Bone marrow (tissue), 2 donors: ENCODE results near the gene P4HA3.
"Not testable (repeated sequence)": the region's sequence is repeated elsewhere in the genome, so short reads cannot be mapped to it uniquely, and the experiment has no call there.

Experiments
- DNase-seq, 2 donors: peaks; one replicate each; lab custom pipeline; 2025; lab: John Stamatoyannopoulos, UW

The P4HA3 gene

GRCh38 chr11:74311352-74311926 is at the start of gene P4HA3:
TSS of gene P4HA3 (minus strand) at chr11:74311640. CDS start at chr11:74311611, 29 bp downstream.
- DNase-seq = peak in 1 of 2 donors; percentile 30

- no peak for DNase-seq
These were observed 46.0 kb upstream of the P4HA3 start for GRCh38 chr11:74357449-74357848.

GRCh38 chr11:74355626-74356025 is 44.2 kb upstream of the P4HA3 start:
- DNase-seq = no peak

GRCh38 chr11:74354036-74354435 is 42.6 kb upstream of the P4HA3 start:
- DNase-seq = no peak

- no peak for DNase-seq
These were observed 35.9 kb upstream of the P4HA3 start for GRCh38 chr11:74347381-74347780.

- DNase-seq = no peak
These were observed 34.0 kb upstream of the P4HA3 start for GRCh38 chr11:74345420-74345819.

- DNase-seq = no peak
These were observed 30.5 kb upstream of the P4HA3 start for GRCh38 chr11:74341921-74342320.

GRCh38 chr11:74339619-74340018 is 28.2 kb upstream of the P4HA3 start:
- no peak for DNase-seq

- no peak for DNase-seq
These were observed 27.5 kb upstream of the P4HA3 start for GRCh38 chr11:74338963-74339362.

GRCh38 chr11:74333193-74333592 is 21.8 kb upstream of the P4HA3 start:
- DNase-seq = no peak

GRCh38 chr11:74332291-74332690 is 20.9 kb upstream of the P4HA3 start:
- DNase-seq = no peak

GRCh38 chr11:74331000-74331399 is 19.6 kb upstream of the P4HA3 start:
- not testable (repeated sequence) for DNase-seq

GRCh38 chr11:74330075-74330858 is 18.8 kb upstream of the P4HA3 start:
- no peak for DNase-seq

- DNase-seq = no peak
These were observed 15.6 kb upstream of the P4HA3 start for GRCh38 chr11:74327076-74327475.

- no peak for DNase-seq
These were observed 15.2 kb upstream of the P4HA3 start for GRCh38 chr11:74326665-74327064.

- DNase-seq = no peak
These were observed 14.5 kb upstream of the P4HA3 start for GRCh38 chr11:74325649-74326645.

- DNase-seq = no peak
These were observed 11.2 kb upstream of the P4HA3 start for GRCh38 chr11:74322667-74323066.

- peak in 1 of 2 donors; percentile 62 for DNase-seq
These were observed 10.2 kb upstream of the P4HA3 start for GRCh38 chr11:74321487-74322188.

- DNase-seq = no peak
These were observed 9.1 kb upstream of the P4HA3 start for GRCh38 chr11:74320538-74320937.

GRCh38 chr11:74319139-74319816 is 7.8 kb upstream of the P4HA3 start:
- DNase-seq = no peak

GRCh38 chr11:74318241-74318932 is 6.9 kb upstream of the P4HA3 start:
- DNase-seq = no peak
